Activated naive CD4-positive, alpha-beta T cell (primary cell): ENCODE results near the gene CHFR.
"Not testable (repeated sequence)": the region's sequence is repeated elsewhere in the genome, so short reads cannot be mapped to it uniquely, and the experiment has no call there.

Source experiments
- DNase-seq, 4 experiments: peaks; one replicate each; lab custom pipeline; 2025; lab: John Stamatoyannopoulos, UW

CHFR gene

GRCh38 chr12:132874175-132874574, 13.2 kb downstream of the CHFR start:
- DNase-seq = no peak

- DNase-seq = no peak
Measured at GRCh38 chr12:132873724-132874123, 13.7 kb downstream of the CHFR start.

DNA sequence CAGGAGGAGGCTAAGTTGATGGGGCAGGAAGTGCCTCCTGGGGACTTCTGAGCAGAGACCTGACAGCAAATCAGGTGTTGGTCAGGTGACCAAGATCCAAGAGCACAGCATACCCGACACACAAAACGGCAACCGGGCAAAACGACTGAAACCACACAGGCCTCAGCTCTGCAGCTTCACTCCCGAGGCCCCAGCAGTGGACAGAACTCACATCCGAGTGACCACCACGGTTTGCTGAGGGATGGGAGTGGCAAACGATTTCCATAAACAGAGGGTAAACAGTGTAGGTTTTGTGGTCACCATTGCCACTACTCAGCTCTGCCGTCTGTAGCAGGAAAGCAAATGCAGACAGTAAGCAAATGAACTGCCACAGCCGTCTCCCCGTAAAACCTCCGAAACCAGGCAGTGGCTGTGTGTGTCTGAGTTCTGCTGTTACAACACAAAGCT, 14.4 kb downstream of the CHFR start:
- DNase-seq = peak in 1 of 4 experiments; percentile 9

DNA sequence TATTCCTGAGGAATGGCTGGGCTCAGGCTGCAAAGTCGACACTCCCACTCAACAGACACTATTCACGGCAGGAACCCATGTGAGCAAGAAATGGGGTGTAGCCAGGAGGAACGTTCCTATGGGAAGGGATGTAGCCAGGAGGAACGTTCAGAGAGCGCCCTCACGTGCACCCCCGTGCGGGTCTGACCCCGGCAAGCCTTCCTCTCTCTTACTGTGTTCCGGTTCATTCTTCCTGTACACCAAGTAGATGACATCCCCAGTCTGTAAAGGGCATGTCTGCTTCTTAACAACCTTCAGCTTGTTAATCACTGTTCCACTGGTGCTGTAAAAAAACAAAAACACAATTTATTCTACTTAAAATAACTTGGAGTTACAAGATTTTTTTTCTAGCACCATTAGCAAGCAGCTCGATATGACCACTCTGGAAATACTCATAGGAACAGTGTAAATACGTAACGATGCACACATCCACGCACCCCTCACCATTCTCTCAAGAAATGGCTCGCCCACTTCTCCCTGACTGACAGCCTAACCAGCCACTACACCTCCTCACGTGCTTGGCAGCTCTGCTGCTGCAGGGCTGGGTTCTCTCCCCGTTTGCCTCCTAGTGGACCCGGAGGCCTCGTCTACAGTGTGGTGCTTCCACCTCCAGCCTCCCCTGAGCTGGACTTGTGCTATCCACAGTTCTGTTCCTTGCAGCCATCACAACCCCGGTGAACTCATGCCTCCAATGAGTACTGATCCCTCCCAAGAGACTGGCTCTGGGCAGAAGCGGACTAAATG, 15.1 kb downstream of the CHFR start:
- no peak for DNase-seq

GRCh38 chr12:132869551-132869950, 17.9 kb downstream of the CHFR start:
- DNase-seq = no peak

- DNase-seq = no peak
Measured at GRCh38 chr12:132866251-132866828, 21.1 kb downstream of the CHFR start.

GRCh38 chr12:132861558-132861957, 25.8 kb downstream of the CHFR start:
- DNase-seq = no peak

DNA sequence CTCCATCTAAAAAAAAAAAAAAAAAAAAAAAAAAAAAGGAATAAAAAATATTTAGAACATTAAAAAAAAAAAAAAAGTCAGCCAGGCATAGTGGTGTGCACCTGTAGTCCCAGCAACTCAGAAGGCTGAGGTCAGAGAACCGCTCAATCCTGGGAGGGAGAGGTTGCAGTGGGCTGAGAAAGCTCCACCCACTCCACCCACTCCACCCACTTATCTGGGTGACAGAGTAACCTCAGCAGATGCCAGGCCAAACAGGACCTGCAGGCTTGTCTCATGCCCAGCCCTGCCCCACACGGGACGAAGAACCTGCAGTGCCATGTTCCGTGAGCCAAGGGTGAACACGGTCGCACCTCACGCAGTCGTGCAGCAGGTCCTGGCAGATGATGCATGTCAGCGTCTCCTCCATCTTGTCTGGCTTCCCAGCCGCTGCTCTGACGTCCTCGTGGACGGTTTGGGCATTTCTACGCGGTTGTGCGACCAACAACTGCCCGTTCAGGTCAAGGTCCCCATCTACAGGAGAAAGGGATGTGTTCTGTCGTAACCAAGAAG, 28.6 kb downstream of the CHFR start:
- no peak for DNase-seq

DNA sequence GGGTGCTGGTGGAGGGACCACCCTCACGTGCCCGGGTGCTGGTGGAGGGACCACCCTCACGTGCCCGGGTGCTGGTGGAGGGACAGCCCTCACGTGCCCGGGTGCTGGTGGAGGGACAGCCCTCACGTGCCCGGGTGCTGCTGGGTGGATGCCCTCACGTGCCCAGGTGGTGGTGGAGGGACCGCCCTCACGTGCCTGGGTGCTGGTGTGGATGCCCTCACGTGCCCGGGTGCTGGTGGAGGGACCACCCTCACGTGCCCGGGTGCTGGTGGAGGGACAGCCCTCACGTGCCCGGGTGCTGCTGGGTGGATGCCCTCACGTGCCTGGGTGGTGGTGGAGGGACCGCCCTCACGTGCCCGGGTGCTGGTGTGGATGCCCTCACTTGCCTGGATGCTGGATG, 30.4 kb downstream of the CHFR start:
- not testable (repeated sequence) for DNase-seq

GRCh38 chr12:132856581-132856980, 30.8 kb downstream of the CHFR start:
- DNase-seq = no peak

DNA sequence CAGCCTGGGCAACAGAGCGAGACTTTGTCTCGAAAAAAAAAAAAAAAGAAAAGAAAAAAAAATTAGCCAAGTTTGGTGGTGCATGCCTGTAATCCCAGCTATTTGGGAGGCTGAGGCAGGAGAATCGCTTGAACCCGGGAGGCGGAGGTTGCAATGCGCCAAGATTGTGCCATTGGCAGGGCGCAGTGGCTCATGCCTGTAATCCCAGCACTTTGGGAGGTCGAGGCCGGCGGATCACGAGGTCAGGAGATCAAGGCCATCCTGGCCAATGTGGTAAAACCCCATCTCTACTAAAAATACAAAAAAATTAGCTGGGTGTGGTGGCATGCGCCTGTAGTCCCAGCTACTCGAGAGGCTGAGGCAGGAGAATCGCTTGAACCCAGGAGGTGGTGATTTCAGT, 32.2 kb downstream of the CHFR start:
- not testable (repeated sequence) for DNase-seq

- DNase-seq = no peak
Measured at GRCh38 chr12:132853285-132854092, 33.9 kb downstream of the CHFR start.

DNA sequence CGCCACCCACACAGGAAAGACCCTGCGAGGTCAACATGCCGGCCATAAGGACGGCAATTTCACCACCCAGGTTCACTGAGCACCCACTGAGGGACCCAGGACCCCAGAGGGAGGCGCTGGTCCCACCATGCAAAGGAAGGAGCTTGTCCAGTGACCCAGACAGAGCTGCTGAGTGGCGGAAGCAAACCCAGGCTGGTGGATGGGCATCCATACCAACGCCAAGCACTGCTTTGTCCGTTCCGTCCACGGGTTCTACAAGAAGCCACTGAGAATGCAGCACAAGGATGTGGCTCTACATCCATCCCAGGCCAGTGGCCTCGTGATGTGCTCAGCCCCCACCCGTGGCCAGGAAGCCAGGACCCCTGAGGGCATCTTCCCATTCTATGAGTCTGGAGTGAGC, 34.9 kb downstream of the CHFR start:
- no peak for DNase-seq

GRCh38 chr12:132851465-132851864, 35.9 kb downstream of the CHFR start:
- DNase-seq = no peak

GRCh38 chr12:132850291-132850690, 37.1 kb downstream of the CHFR start:
- DNase-seq = no peak

DNA sequence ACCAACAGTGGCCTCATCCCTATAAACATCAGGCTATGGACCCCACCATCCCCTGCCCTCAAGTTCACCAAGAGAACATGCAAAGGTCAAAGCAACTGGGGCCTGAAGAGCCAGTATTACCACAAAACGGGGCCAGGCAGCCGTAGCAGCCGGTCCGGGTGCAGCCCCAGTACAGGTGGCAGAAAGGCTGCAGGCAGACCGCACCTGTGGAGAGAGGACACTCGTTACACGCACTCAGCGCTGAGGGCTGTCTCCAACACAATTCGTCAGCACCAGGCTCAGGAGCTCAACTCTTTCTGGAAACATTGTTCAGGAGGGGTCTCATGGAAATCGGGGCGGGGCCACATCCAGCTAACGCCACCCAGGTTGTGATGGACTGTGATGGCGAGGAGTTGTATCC, 38.9 kb downstream of the CHFR start:
- DNase-seq = no peak

DNA sequence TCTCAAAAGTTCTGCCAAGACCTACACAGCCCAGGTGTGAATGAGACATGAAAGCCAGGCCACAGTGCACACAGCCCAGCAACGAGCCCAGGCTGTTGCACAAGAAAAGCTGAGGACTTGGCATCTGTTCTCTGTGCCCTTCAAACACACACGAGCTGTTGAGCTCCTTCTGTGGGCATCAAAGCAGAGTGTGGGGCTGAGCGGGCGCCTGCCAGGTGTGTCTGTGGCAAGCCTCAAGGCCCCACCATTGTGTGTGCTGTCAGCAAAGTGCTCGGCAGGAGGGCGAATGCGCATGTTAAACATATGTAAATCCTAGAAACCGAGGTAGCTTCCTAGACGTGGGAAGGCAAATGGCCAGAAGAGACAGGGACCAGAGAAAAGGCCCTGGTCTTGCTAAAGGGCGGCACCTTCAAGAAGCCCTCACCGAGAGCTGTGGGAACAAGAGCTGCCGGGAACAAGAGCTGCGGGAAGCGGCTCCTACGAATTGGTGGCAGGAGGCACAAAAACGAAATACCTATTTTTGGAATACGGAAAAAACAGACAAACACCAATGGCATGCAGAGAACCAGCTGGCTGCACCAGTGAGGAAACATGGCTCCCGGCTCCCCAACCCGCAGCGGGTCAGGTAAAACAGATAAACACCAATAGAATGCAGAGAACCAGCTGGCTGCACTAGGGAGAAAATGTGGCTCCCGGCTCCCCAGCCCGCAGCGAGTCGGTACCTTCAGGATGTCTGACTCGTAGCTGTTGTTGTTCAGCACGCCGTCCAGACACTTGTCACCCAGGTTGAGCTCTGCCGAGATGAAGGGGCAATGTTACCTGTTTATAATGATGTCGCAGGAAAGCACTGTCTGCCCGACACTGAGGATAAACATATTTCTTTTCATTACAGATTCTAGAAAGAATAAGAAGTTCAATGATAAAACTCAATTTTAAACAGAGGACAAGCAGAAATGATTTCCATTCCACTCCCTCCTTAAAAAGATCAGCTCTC, 39.7 kb downstream of the CHFR start:
- peak in 1 of 4 experiments; percentile 7 for DNase-seq

- DNase-seq = not testable (repeated sequence)
Measured at GRCh38 chr12:132844681-132845080, 42.7 kb downstream of the CHFR start.

DNA sequence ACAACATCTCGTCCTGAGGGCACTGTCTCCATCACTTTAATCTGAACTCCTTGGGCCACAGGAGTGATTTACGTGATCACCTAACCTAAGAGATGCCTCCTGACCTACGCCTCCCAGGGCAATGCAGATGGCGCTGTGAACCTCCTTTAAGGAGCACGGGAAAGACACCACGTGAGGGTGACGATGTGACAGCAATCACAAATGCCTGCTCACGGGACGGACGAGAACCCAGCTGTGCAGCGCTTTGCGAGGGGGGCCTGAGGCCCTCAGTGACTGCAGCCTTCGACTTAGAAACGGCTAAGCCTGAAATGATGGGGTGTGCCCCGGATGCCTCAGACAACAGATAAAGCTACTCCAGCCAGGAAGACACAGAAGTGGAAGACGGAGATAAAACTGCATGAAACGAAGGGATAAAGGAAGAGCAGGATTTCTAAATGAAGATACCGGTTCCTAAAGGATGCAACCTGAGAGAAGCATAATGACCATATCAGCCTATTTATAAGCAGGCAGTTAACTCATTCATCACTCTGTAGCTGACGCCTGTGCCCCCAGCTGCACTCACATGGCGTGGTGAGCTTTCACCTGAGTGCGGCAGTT, 44.9 kb downstream of the CHFR start:
- no peak for DNase-seq

- DNase-seq = no peak
Measured at GRCh38 chr12:132841151-132841550, 46.3 kb downstream of the CHFR start.

DNA sequence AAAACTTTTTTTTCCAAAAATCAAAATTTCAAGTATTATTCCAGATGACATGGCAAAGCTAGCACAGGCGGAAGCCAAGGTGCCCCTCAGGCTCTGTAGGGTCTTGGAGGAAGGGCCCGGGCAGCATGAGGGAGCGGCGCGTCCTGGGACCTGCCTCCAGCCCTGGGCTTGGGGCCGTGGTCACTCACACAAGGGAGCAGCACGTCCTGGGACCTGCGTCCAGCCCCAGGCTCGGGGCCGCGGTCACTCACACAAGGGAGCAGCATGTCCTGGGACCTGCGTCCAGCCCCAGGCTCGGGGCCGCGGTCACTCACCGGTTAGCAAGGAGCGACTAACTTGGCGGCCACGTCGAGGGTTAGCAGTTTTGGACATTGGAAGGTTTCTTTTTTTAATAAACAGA, 46.9 kb downstream of the CHFR start:
- no peak for DNase-seq
